SK-N-SH (cell line): ENCODE measurements around the gene YPEL1.

Experiments used
- GABPA ChIP-seq: IDR thresholded peaks from 2 replicates; pipeline ENCODE4 v1.4.0; 2012; ENCODE audit warnings: low read depth, mild to moderate bottlenecking
- MAX ChIP-seq: IDR thresholded peaks from 2 replicates; pipeline ENCODE4 v1.4.0; 2012; ENCODE audit warnings: low read depth
- RCOR1 ChIP-seq: fragments of 150-350 bp; IDR thresholded peaks from 2 replicates; pipeline ENCODE4 v1.6.1; 2017; ENCODE audit warnings: antibody characterized with exemption, low read length
- TF ChIP-seq, protein P1 (sequence below): fragments of 200-600 bp; sonication (generic); IDR thresholded peaks from 2 replicates; pipeline ENCODE4 v1.6.1; 2017; ENCODE audit warnings: antibody characterized with exemption, mild to moderate bottlenecking, moderate library complexity

DNA sequence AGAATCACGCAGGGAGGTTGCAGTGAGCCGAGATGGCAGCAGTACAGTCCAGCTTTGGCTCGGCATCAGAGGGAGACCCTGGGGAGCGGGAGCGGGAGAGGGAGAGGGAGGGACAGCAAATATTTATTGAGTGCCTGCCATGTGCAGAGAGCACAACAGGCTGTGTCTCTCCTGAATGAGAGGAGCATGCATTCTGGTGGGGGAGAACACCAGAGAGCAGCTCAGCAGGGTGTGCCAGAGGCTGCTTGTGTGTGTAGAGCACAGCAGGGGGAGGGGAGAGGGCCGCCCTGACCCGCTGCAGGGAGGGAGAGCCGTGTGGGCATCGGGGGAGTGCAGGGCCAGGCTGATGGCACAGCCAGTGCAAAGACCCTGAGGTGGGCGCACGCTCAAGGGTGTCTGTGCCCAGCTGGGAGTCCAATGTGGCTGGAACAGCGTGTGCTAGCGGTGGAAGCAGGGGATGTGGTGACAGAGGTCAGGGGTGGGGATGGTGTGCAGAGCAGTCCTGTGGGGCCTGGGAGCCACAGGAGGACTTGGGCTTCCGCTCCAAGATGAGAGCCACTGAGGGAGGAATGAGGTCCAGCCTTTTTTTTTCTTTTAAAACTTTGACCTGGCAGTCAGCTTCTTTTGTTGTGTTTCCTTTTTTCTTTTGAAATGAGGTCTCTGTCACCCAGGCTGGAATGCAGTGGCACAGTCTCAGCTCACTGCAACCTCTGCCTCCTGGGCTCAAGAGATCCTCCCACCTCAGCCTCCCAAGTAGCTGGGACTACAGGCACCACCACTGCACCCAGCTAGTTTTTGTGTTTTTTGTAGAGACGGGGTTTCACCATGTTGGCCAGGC, 57.8 kb downstream of the YPEL1 start:
- TF ChIP-seq, protein P1, sequence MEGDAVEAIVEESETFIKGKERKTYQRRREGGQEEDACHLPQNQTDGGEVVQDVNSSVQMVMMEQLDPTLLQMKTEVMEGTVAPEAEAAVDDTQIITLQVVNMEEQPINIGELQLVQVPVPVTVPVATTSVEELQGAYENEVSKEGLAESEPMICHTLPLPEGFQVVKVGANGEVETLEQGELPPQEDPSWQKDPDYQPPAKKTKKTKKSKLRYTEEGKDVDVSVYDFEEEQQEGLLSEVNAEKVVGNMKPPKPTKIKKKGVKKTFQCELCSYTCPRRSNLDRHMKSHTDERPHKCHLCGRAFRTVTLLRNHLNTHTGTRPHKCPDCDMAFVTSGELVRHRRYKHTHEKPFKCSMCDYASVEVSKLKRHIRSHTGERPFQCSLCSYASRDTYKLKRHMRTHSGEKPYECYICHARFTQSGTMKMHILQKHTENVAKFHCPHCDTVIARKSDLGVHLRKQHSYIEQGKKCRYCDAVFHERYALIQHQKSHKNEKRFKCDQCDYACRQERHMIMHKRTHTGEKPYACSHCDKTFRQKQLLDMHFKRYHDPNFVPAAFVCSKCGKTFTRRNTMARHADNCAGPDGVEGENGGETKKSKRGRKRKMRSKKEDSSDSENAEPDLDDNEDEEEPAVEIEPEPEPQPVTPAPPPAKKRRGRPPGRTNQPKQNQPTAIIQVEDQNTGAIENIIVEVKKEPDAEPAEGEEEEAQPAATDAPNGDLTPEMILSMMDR: no peak
- TF ChIP-seq RCOR1 (no peak), GABPA (no peak), MAX (no peak)
